Fibroblast of villous mesenchyme (primary cell): ENCODE data around the gene PPARA. TPM values are rescaled to one million over a fixed set of nuclear protein-coding genes. Genes with fewer than 3 reads are reported as not detected.

Experiments used
- DNase-seq: peaks from one replicate; pipeline ENCODE4 v3.0.0-alpha.2; 2010; ENCODE audit warnings: low read depth
- H3K4me3 ChIP-seq: 2 replicates; pipeline ENCODE4 v1.5.1; 2011; ENCODE audit warnings: low read depth, mild to moderate bottlenecking, low read length
- total RNA-seq: library from RNA; depleted of rRNA; stranded (reverse); fragments of >200 nt; gene quantifications from 2 replicates; pipeline ENCODE4 v1.2.3, GENCODE V29; 2012
- TF ChIP-seq, protein P1 (sequence below): IDR thresholded peaks from 2 replicates; pipeline ENCODE4 v1.5.1; 2012; ENCODE audit warnings: low read depth, mild to moderate bottlenecking, low read length; ENCODE audit not compliant: insufficient read depth

The PPARA gene
- total RNA-seq, 1 donor, result 14.2 TPM

- TF ChIP-seq, protein P1, sequence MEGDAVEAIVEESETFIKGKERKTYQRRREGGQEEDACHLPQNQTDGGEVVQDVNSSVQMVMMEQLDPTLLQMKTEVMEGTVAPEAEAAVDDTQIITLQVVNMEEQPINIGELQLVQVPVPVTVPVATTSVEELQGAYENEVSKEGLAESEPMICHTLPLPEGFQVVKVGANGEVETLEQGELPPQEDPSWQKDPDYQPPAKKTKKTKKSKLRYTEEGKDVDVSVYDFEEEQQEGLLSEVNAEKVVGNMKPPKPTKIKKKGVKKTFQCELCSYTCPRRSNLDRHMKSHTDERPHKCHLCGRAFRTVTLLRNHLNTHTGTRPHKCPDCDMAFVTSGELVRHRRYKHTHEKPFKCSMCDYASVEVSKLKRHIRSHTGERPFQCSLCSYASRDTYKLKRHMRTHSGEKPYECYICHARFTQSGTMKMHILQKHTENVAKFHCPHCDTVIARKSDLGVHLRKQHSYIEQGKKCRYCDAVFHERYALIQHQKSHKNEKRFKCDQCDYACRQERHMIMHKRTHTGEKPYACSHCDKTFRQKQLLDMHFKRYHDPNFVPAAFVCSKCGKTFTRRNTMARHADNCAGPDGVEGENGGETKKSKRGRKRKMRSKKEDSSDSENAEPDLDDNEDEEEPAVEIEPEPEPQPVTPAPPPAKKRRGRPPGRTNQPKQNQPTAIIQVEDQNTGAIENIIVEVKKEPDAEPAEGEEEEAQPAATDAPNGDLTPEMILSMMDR, result no peak
Observed at GRCh38 chr22:46139895-46140350, 10.4 kb upstream of the PPARA start.

DNA sequence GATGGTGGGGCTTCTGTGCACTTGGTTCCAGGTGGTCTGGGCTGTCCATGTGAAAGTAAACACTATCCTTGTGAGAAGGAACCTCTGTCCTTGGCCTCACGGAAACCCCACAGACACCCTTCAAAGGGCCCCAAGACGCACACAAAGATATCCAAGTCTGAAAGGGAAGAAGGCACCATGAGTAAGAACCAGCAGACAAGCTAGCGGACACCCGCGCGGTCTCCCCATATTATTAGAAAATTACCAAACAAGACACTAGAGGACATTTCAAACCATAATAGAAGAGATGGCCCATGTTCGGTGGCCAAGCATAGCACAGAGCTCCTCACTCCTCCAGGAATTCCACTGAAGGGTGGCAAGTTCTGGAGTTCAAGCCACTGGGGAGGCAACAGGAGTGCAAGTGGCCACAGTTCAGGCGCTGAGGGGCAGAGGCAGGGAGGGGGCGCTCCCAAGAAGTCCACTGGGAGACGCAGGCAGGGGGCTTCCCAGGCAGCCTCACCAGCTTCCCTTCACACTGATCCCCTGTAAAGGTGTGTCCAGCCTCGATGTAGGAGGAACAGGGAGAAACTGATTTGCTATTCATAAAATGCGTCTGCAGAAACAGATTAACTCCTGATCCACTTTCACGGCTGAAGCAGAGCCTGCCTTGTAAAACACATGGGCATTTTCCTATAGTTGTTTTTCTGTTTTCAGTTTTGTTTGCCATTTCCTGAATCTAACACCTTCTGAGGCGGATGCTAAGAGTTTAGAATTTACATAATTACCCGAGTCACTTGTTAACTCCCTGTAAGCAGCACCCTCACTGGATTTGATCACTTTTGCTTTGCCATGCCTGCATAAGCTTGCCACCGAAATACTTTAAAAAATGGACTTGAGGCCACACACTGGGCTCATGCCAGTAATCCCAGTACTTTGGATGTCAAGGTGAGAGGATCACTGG is 9.1 kb upstream of the PPARA start:
- DNase-seq, result no peak
- TF ChIP-seq, protein P1, result no peak
- no peak overlapping the region for H3K4me3 ChIP-seq

More at GRCh38 chr22:46139895-46140350, 10.4 kb upstream of the PPARA start:
- DNase-seq, result no peak
- H3K4me3 ChIP-seq, result no peak overlapping the region

DNA sequence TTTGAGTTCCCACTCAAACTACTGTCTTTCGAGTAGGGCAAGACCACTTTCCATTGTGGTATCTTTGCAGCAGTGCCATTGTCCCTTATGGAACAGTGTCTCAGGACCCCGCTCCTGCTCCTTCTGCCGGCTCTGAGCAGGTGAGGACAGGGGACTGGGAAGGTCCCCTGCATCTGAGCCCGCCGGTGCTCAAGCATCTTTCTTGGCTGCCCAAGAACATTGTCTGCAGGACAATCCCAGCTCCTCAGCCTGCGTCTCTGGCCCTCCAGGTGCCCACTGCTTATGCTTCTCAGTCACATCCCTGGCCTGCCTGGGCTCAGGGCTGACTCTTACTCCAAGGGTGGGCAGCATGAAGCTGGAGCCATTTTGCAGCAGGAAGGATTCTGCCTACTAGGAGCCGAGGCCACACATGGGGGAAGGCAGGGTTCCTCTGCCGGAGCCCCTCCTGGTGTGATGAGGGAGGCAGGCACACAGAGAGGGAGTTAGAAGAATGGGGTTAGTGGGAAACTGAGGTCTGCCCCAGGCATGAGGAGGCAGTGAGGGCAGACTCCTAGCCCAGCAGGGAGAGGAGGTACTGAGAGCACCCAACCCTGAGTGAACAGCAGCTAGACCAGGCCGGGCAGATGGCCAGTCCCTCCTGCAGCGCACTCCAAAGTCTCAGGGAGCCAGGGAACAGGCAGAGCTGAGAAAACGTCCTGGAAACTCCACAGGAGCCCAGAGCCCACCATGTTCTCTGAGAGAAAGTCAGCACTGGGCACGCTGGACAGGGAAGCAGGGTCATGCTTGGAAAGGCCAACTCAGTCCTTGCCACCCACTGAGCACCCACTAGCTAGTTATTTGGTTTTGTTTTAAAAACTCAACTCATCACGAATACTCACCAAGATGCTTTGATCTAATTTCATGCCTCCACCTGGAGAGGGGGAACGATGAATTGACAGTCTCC is 7.5 kb upstream of the PPARA start:
- no peak for DNase-seq
- TF ChIP-seq, protein P1, result no peak
- H3K4me3 ChIP-seq, result no peak overlapping the region

- no peak overlapping the region for H3K4me3 ChIP-seq
- no peak for DNase-seq
- TF ChIP-seq, protein P1, result no peak
Observed at GRCh38 chr22:46143491-46144147, 6.7 kb upstream of the PPARA start.

GRCh38 chr22:46145361-46145851 is 4.9 kb upstream of the PPARA start:
- TF ChIP-seq, protein P1, result no peak

GRCh38 chr22:46145896-46146295 is 4.4 kb upstream of the PPARA start:
- no peak overlapping the region for H3K4me3 ChIP-seq
- TF ChIP-seq, protein P1, result no peak

More at GRCh38 chr22:46145361-46145851, 4.9 kb upstream of the PPARA start:
- H3K4me3 ChIP-seq, result no peak overlapping the region
- no peak for DNase-seq

More at GRCh38 chr22:46145896-46146295, 4.4 kb upstream of the PPARA start:
- no peak for DNase-seq
